Activated naive CD4-positive, alpha-beta T cell treated with Interleukin-2 at 50 U/mL for 16 hours (primary cell): ENCODE results near the gene ACSM2B.
"Not testable (repeated sequence)": the region's sequence is repeated elsewhere in the genome, so short reads cannot be mapped to it uniquely, and the experiment has no call there.

Source experiments
- DNase-seq: peaks from one replicate; pipeline ENCODE4 v3.0.0-alpha.2; 2020

ACSM2B gene, protein sequence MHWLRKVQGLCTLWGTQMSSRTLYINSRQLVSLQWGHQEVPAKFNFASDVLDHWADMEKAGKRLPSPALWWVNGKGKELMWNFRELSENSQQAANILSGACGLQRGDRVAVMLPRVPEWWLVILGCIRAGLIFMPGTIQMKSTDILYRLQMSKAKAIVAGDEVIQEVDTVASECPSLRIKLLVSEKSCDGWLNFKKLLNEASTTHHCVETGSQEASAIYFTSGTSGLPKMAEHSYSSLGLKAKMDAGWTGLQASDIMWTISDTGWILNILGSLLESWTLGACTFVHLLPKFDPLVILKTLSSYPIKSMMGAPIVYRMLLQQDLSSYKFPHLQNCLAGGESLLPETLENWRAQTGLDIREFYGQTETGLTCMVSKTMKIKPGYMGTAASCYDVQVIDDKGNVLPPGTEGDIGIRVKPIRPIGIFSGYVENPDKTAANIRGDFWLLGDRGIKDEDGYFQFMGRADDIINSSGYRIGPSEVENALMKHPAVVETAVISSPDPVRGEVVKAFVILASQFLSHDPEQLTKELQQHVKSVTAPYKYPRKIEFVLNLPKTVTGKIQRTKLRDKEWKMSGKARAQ

GRCh38 chr16:20576145-20576544, at the start of gene ACSM2B:
Gene ACSM2B (minus strand): TSS chr16:20576367. CDS start chr16:20564845, 11,522 bp downstream.
- not testable (repeated sequence) for DNase-seq

GRCh38 chr16:20624882-20625807, 49.0 kb upstream of the ACSM2B start:
- DNase-seq = no peak

- DNase-seq = no peak
Measured at GRCh38 chr16:20624205-20624604, 48.0 kb upstream of the ACSM2B start.

DNA sequence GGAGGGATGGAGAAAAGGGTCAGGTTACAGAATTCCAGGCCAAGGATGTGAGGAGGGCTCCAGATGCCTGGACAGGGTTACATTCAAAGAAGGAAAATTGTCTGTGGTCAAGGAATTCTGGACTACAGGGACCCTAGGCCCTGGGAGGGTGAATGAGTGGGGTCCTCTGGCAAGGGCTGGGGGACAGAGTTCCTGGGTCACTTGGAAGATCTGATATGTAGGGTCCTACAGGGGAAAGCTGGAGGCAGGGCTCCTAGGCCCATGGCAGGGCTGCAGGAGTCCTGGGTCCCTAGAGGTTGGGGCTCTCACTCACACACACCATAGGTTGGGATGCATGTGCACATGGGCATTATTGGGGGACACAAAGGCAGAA, 46.3 kb upstream of the ACSM2B start:
- no peak for DNase-seq

DNA sequence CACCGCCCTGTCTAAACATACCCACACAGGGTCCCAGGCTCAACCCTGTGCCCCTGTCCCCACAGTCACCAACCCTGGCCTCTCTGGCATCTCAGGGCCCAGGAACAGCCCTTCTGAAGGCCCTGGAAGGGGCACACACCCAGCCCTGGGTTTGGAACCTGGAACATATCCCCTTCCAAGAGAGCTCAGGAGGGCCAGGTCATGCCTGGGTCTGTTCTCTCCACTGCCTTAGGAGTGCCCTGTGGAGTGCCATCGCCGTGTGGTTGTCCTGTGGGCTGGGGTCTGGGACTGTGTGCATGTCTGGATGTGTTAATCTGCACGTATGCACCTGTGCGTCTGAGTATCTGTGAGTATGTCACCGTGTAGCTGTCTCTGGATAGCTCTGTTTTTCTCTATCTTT, 45.2 kb upstream of the ACSM2B start:
- DNase-seq = no peak

GRCh38 chr16:20620770-20621169, 44.6 kb upstream of the ACSM2B start:
- no peak for DNase-seq

- DNase-seq = no peak
Measured at GRCh38 chr16:20620003-20620402, 43.8 kb upstream of the ACSM2B start.

DNA sequence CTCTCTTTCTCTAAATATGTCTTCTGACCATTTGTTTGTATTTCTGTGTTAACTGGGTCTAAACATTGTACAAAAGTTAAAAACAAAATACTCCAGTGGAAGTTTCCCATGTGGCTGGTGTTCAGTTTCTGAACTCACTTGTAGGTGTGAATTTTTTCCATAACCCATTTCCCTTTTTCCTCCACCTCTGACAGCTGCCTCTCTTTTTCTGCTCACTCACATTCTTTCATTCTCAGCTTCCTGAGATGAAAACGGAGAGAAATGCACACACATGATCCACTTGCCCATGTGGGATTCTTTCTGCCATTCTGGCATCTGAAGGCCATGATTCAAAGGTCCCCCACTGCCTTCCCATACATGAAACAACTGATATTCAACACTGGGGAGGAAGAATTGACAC, 41.1 kb upstream of the ACSM2B start:
- DNase-seq = no peak

- no peak for DNase-seq
Measured at GRCh38 chr16:20614186-20615141, 38.3 kb upstream of the ACSM2B start.

DNA sequence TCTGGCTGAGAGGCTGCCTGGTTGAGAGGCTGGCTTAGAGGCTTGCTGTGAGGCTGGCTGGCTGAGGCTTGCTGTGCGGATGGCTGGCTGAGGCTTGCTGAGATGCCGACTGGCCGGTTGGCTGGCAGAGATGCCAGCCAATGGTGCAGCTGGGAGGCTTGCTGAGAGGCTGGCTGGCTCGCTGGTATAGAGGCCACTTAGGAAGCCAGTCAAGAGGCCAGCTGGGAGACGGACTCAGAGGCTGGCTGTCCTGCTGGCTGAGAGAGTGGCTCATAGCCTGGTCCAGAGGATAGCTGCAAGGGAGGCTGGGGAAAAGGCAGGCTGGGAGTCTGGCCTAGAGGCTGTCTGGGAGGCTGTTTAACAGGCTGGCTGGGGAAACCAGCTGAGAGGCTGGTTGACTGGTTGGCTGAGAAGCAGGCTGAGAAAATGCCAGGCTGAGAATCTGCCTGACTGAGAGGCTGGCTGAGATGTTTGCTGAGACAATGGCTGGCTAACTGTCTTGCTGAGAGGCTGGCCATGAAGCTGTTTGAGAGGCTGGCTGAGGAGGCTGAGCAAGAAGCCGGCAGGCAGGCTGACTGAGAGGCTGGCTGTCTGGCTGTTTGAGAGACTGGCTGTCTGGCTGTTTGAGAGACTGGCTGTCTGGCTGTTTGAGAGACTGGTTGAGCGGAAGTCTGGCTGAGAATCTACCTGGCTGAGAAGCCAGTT, 37.5 kb upstream of the ACSM2B start:
- no peak for DNase-seq

GRCh38 chr16:20612551-20613480, 36.6 kb upstream of the ACSM2B start:
- DNase-seq = no peak

GRCh38 chr16:20611975-20612481, 35.9 kb upstream of the ACSM2B start:
- no peak for DNase-seq

DNA sequence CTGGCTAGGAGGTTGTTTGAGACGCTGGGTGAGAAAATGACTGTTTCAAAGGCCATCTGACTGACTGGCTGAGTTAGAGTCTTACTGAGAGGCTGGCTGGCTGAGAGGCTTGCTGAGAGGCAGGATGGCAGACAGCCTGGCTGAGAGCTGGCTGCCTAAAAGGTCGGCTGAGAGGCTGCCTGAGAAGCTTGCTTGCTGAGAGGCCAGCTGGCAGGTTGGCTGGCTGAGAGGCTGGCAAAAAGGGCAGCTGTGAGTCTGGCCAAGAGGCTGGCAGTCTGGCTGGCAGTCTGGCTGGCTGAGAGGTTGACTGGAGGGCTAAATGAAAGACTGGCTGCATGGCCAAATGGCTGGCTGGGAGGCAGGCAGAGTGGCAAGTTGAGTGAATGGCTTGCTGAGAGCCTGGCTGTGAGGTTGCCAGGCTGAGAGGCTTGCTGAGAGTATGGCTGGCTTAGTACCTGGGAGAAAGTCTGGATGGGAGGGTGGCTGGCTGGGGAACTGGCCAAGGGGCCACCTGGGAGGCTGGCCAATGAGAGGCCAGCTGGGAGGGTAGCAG, 35.3 kb upstream of the ACSM2B start:
- no peak for DNase-seq

DNA sequence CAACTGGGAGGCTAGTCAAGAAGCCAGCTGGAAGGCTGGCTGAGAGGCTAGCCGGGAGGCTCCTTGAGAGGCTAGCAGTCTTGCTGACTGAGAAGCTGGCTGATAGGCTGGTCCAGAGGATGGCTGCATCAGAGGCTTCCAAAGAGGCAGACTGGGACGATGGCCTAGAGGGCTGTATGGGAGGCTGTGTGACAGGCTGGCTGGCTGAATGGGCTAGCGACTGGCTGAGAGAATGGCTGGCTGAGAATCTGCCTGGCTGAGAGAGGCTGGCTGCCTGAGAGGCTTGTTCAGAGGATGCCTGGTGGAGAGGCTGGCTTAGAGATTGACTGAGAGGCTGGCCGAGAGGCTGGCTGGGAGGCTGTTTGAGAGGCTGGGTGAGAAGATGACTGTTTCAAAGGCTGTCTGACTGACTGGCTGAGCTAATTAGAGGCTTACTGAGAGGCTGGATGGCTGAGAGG, 34.8 kb upstream of the ACSM2B start:
- no peak for DNase-seq

GRCh38 chr16:20610211-20610891, 34.2 kb upstream of the ACSM2B start:
- no peak for DNase-seq

DNA sequence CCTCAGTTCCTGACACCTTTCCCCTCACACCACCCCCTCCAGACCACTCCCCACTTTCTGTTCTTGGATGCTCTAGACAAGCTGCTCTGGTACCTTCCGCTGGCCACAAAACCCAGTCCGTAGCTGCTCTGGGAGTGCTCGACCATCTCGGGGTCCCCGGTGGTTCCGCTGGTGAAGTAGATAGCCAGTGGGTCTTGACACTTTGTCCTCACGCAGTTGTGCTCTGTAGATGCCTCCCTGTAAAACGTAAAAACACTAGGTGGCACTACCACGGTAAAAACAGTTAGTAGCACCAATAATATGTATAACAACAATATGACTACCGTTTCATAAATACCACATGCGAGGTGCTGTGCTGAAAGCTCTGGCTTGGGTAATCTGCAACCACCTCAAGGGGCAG, 26.0 kb upstream of the ACSM2B start:
- not testable (repeated sequence) for DNase-seq

GRCh38 chr16:20599475-20599874, 23.3 kb upstream of the ACSM2B start:
- DNase-seq = not testable (repeated sequence)

DNA sequence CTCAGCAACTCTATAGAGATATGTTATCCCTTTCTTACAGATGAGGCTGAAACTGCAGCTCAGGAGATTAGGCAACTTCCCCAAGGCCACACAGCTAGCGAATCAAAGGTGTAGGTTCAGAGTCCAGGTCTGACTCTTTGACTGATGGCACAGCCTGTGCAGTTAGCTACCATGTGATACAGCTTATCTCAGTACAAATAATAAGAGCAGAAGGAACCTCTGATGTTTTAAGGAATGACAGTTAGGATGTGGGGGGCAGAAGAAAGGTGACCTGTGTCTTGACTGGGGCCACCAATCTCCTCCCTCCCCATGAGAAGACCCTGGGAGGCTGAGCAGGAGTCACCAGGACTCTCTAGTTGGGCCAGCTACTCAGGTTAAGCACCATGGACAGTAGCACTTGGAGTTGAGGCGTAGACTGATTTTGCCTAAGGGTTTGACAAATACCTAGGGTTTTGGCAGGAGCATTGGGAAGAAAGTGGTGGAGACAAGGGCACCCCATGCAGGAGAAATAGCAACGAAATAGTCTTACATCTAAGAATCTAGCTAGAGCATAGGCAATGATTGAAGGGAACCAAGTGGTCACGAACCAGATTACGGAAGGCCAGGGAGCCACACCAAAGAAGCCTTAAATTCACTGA, 22.8 kb upstream of the ACSM2B start:
- DNase-seq = no peak

- not testable (repeated sequence) for DNase-seq
Measured at GRCh38 chr16:20595694-20596093, 19.5 kb upstream of the ACSM2B start.
